IMR-90 (cell line): ENCODE measurements around the gene PTPN13. TPM values are rescaled to one million over a fixed set of nuclear protein-coding genes. Genes with fewer than 3 reads are reported as not detected.

ENCODE experiments used
- ATAC-seq: fragments of 200-7000 bp; cut with Tn5 transposase; 2 replicates; pipeline ENCODE4 v1.9.1; 2020; ENCODE audit warnings: low read depth, mild to moderate bottlenecking, moderate library complexity
- BruUV-seq: library from RNA; stranded (reverse); fragments of 400-500 nt; replicated peaks from 2 replicates; lab custom pipeline; 2021; lab: Mats Ljungman, UMichigan
- CTCF ChIA-PET: fragments of 300-600 bp; formaldehyde crosslinking; extraction: SDS; loops from one replicate; lab custom pipeline; 2021; ENCODE audit warnings: antibody characterized with exemption; lab: Yijun Ruan, JAX
- POLR2A ChIA-PET: fragments of 300-600 bp; sonication (Branson Sonifier 250); formaldehyde crosslinking; loops from one replicate; lab custom pipeline; 2022; ENCODE audit warnings: antibody characterized with exemption; ENCODE audit not compliant: unreplicated experiment; lab: Charles Lee
- DNase-seq: peaks from one replicate; pipeline ENCODE4 v3.0.0; 2013
- H2AFZ ChIP-seq: replicated peaks from 2 replicates; pipeline ENCODE3; 2013; ENCODE audit warnings: low read length, mild to moderate bottlenecking; ENCODE audit not compliant: poor library complexity
- H2AK5ac ChIP-seq: 2 replicates; pipeline ENCODE4 v1.6.1; 2013; ENCODE audit warnings: low read depth, low read length, inconsistent platforms
- H2AK9ac ChIP-seq: replicated peaks from 2 replicates; pipeline ENCODE3; 2013; ENCODE audit warnings: mild to moderate bottlenecking, low read depth, low read length, moderate library complexity; ENCODE audit not compliant: poor library complexity
- H2BK120ac ChIP-seq: 2 replicates; pipeline ENCODE4 v1.6.1; 2013; ENCODE audit warnings: low read depth, low read length, inconsistent platforms
- H2BK15ac ChIP-seq: 3 replicates; pipeline ENCODE4 v1.6.1; 2013; ENCODE audit warnings: low read depth, low read length, inconsistent platforms
- H2BK20ac ChIP-seq: 2 replicates; pipeline ENCODE4 v1.6.1; 2013; ENCODE audit warnings: low read depth, mild to moderate bottlenecking, inconsistent platforms, low read length, moderate library complexity
- H2BK5ac ChIP-seq: 2 replicates; pipeline ENCODE4 v1.6.1; 2013; ENCODE audit warnings: mild to moderate bottlenecking, low read depth, low read length, inconsistent platforms; ENCODE audit not compliant: poor library complexity, severe bottlenecking
- H3K14ac ChIP-seq: replicated peaks from 2 replicates; pipeline ENCODE4 v1.6.1; 2013; ENCODE audit warnings: low read depth, low read length, inconsistent platforms
- H3K18ac ChIP-seq: 2 replicates; pipeline ENCODE4 v1.6.1; 2013; ENCODE audit warnings: low read depth, low read length, control low read depth
- H3K23ac ChIP-seq: 2 replicates; pipeline ENCODE4 v1.6.1; 2013; ENCODE audit warnings: low read depth, low read length, inconsistent platforms
- H3K27ac ChIP-seq: 2 replicates; pipeline ENCODE4 v1.5.1; 2013; ENCODE audit warnings: mild to moderate bottlenecking, control low read depth, low read length; ENCODE audit not compliant: insufficient read depth
- H3K27me3 ChIP-seq: 2 replicates; pipeline ENCODE4 v1.6.1; 2013; ENCODE audit warnings: low read length; ENCODE audit not compliant: control insufficient read depth, insufficient read depth
- H3K36me3 ChIP-seq: 2 replicates; pipeline ENCODE4 v1.6.1; 2013; ENCODE audit warnings: low read length, mixed read lengths; ENCODE audit not compliant: control insufficient read depth, insufficient read depth
- H3K4ac ChIP-seq: 2 replicates; pipeline ENCODE4 v1.6.1; 2013; ENCODE audit warnings: low read depth, low read length, inconsistent platforms
- H3K4me1 ChIP-seq: 2 replicates; pipeline ENCODE4 v1.6.1; 2013; ENCODE audit warnings: low read length, mixed read lengths; ENCODE audit not compliant: control insufficient read depth, insufficient read depth
- H3K4me2 ChIP-seq: 2 replicates; pipeline ENCODE4 v1.6.1; 2013; ENCODE audit warnings: low read depth, mild to moderate bottlenecking, control low read depth, low read length, moderate library complexity
- H3K4me3 ChIP-seq: 2 replicates; pipeline ENCODE4 v1.5.1; 2013; ENCODE audit warnings: low read depth, mild to moderate bottlenecking, control low read depth, low read length, moderate library complexity; ENCODE audit not compliant: insufficient read depth
- H3K56ac ChIP-seq: 2 replicates; pipeline ENCODE4 v1.6.1; 2013; ENCODE audit warnings: low read length, inconsistent platforms; ENCODE audit not compliant: insufficient read depth; ENCODE audit errors: extremely low read depth
- H3K79me1 ChIP-seq, 2 experiments: 2 replicates each; pipeline ENCODE4 v1.6.1; 2013; ENCODE audit warnings: low read length in 2 of 2, inconsistent platforms in 1 of 2, low read depth in 1 of 2
- H3K9ac ChIP-seq: 2 replicates; pipeline ENCODE4 v1.6.1; 2013; ENCODE audit warnings: low read depth, low read length, control low read depth
- H3K9me1 ChIP-seq: 2 replicates; pipeline ENCODE4 v1.6.1; 2013; ENCODE audit warnings: low read length, inconsistent platforms; ENCODE audit not compliant: insufficient read depth
- H3K9me3 ChIP-seq: 2 replicates; pipeline ENCODE4 v1.6.1; 2013; ENCODE audit warnings: low read length; ENCODE audit not compliant: control insufficient read depth, insufficient read depth
- H4K20me1 ChIP-seq: 2 replicates; pipeline ENCODE4 v1.6.1; 2013; ENCODE audit warnings: low read length, inconsistent platforms; ENCODE audit not compliant: insufficient read depth
- H4K5ac ChIP-seq: 2 replicates; pipeline ENCODE4 v1.6.1; 2013; ENCODE audit warnings: mild to moderate bottlenecking, low read depth, low read length, control low read depth
- H4K8ac ChIP-seq, 2 experiments: 2 replicates each; pipeline ENCODE4 v1.6.1; 2013; ENCODE audit warnings: low read depth in 2 of 2, low read length in 2 of 2, control low read depth in 1 of 2, inconsistent platforms in 1 of 2
- H4K91ac ChIP-seq: 2 replicates; pipeline ENCODE4 v1.6.1; 2013; ENCODE audit warnings: low read depth, low read length, inconsistent platforms; ENCODE audit not compliant: insufficient read depth
- BHLHE40 ChIP-seq: fragments of 150-350 bp; IDR thresholded peaks from 2 replicates; pipeline ENCODE4 v1.6.1; 2016; ENCODE audit warnings: mild to moderate bottlenecking, low read depth, low read length
- CEBPB ChIP-seq: IDR thresholded peaks from 2 replicates; pipeline ENCODE4 v1.6.1; 2012; ENCODE audit warnings: low read depth, low read length, improper control_type of control experiment
- FOS ChIP-seq: fragments of 150-350 bp; IDR thresholded peaks from 2 replicates; pipeline ENCODE4 v1.6.1; 2016; ENCODE audit warnings: low read depth, low read length
- POLR2A ChIP-seq: IDR thresholded peaks from 2 replicates; pipeline ENCODE4 v1.6.1; 2012; ENCODE audit warnings: mild to moderate bottlenecking, low read depth, low read length
- RAD21 ChIP-seq: IDR thresholded peaks from 2 replicates; pipeline ENCODE4 v1.6.1; 2012; ENCODE audit warnings: low read length, improper control_type of control experiment
- RCOR1 ChIP-seq: IDR thresholded peaks from 2 replicates; pipeline ENCODE4 v1.6.1; 2012; ENCODE audit warnings: mild to moderate bottlenecking, low read length, improper control_type of control experiment; ENCODE audit not compliant: insufficient replicate concordance
- RFX5 ChIP-seq: IDR thresholded peaks from 2 replicates; pipeline ENCODE4 v1.8.0; 2012; ENCODE audit warnings: low read depth, mild to moderate bottlenecking, low read length, moderate library complexity
- SMC3 ChIP-seq: fragments of 150-350 bp; IDR thresholded peaks from 2 replicates; pipeline ENCODE4 v1.6.1; 2016; ENCODE audit warnings: low read depth, mild to moderate bottlenecking, antibody characterized with exemption, low read length, moderate library complexity
- WGBS, 2 experiments: methylation state at CpG; one replicate each; pipeline versions ENCODE4 v1.1.5 to v1.1.7; 2013; ENCODE audit warnings: missing lambda C conversion rate in 2 of 2; ENCODE audit not compliant: insufficient read length in 1 of 2; ENCODE audit errors: extremely low coverage in 2 of 2; 5-methylcytosine and 5-hydroxymethylcytosine counted together
- dilution Hi-C: fragments of 300-500 bp; cut with HindIII; formaldehyde crosslinking; loops from one replicate; pipeline ENCODE4 v1.14.3; 2018; ENCODE audit warnings: low sequenced_read_pairs; ENCODE audit not compliant: unreplicated experiment
- in situ Hi-C: fragments of 300-500 bp; cut with MboI; formaldehyde crosslinking; loops from 3 replicates; pipeline ENCODE4 v1.14.3; 2019; ENCODE audit warnings: low sequenced_read_pairs, inconsistent platforms, mixed read lengths
- intact Hi-C: fragments of 100-400 bp; cut with micrococcal nuclease; formaldehyde crosslinking; loops from 2 replicates; pipeline ENCODE4 v1.10.0; 2022
- polyA plus RNA-seq, 3 experiments: library from polyadenylated mRNA; depleted of rRNA; stranded (reverse); fragments of >200 nt; gene quantifications; 2 replicates each; pipeline ENCODE4 v1.2.3, GENCODE V29; 2012; ENCODE audit warnings: low replicate concordance in 1 of 3
- total RNA-seq: library from RNA; depleted of rRNA; stranded (reverse); fragments of >200 nt; gene quantifications from 2 replicates; pipeline ENCODE4 v1.2.3, GENCODE V29; 2012
- TF ChIP-seq, protein P1 (sequence below): fragments of 150-350 bp; IDR thresholded peaks from 2 replicates; pipeline ENCODE4 v1.6.1; 2016; ENCODE audit warnings: low read depth, mild to moderate bottlenecking, low read length, moderate library complexity, borderline replicate concordance
- TF ChIP-seq, protein P2 (sequence below): conservative IDR thresholded peaks from 2 replicates; pipeline ENCODE4 v1.5.1; 2012; ENCODE audit warnings: mild to moderate bottlenecking, low read depth, low read length, improper control_type of control experiment

Gene PTPN13
- total and polyA plus RNA-seq, 2 of the 4 experiments (the other 2 are of a cell fraction), result 7.7 to 29.0 TPM

- in situ Hi-C loops (no loop called here), dilution Hi-C loops (no loop called here), intact Hi-C loops (no loop called here)
- no peaks in the 10 kb centered on the region for H3K4me1 ChIP-seq
- no peaks in the 10 kb centered on the region; the same call in 1 of the 2 replicates for H3K9me1 ChIP-seq
- H4K8ac ChIP-seq, result no peak overlapping the region
- no peak overlapping the region for H4K91ac ChIP-seq
- ChIA-PET POLR2A (no interaction called here), CTCF (no interaction called here)
- H4K20me1 ChIP-seq, result no peaks in the 10 kb centered on the region; the same call in 1 of the 2 replicates
- ATAC-seq, result no peak
- H2AFZ ChIP-seq, result no peak overlapping the region
- TF ChIP-seq, protein P1, sequence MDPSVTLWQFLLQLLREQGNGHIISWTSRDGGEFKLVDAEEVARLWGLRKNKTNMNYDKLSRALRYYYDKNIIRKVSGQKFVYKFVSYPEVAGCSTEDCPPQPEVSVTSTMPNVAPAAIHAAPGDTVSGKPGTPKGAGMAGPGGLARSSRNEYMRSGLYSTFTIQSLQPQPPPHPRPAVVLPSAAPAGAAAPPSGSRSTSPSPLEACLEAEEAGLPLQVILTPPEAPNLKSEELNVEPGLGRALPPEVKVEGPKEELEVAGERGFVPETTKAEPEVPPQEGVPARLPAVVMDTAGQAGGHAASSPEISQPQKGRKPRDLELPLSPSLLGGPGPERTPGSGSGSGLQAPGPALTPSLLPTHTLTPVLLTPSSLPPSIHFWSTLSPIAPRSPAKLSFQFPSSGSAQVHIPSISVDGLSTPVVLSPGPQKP, result no peak
- TF ChIP-seq RCOR1 (no peak), BHLHE40 (no peak), FOS (no peak), RFX5 (no peak), SMC3 (no peak), CEBPB (no peak), RAD21 (no peak), POLR2A (no peak)
- TF ChIP-seq, protein P2, sequence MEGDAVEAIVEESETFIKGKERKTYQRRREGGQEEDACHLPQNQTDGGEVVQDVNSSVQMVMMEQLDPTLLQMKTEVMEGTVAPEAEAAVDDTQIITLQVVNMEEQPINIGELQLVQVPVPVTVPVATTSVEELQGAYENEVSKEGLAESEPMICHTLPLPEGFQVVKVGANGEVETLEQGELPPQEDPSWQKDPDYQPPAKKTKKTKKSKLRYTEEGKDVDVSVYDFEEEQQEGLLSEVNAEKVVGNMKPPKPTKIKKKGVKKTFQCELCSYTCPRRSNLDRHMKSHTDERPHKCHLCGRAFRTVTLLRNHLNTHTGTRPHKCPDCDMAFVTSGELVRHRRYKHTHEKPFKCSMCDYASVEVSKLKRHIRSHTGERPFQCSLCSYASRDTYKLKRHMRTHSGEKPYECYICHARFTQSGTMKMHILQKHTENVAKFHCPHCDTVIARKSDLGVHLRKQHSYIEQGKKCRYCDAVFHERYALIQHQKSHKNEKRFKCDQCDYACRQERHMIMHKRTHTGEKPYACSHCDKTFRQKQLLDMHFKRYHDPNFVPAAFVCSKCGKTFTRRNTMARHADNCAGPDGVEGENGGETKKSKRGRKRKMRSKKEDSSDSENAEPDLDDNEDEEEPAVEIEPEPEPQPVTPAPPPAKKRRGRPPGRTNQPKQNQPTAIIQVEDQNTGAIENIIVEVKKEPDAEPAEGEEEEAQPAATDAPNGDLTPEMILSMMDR, result no peak
- H3K14ac ChIP-seq, result no peak overlapping the region
- no peak overlapping the region for H4K5ac ChIP-seq
- H3K4me3 ChIP-seq, result no peak overlapping the region
- peaks cover under 1% of the 10 kb centered on the region; the same call in 1 of the 2 replicates for H3K9me3 ChIP-seq
- WGBS, 2 experiments, result no CpG with 5 or more reads among the region's 8 CpGs
- no peak overlapping the region for H3K4me2 ChIP-seq
- no peak for DNase-seq
- H3K18ac ChIP-seq, result no peak overlapping the region
- no peak overlapping the region for H2BK5ac ChIP-seq
- H3K9ac ChIP-seq, result no peak overlapping the region
- H2AK5ac ChIP-seq, result no peak overlapping the region
- no peak overlapping the region for H3K23ac ChIP-seq
- no peaks in the 10 kb centered on the region for H3K27me3 ChIP-seq
- H3K36me3 ChIP-seq, result no peaks in the 10 kb centered on the region
- H3K27ac ChIP-seq, result no peak overlapping the region
- no peak overlapping the region for H3K56ac ChIP-seq
- H2BK120ac ChIP-seq, result no peak overlapping the region
- H3K4ac ChIP-seq, result no peak overlapping the region
- no peak overlapping the region for H2BK15ac ChIP-seq
- no peak overlapping the region for H2BK20ac ChIP-seq
- no peak overlapping the region for H2AK9ac ChIP-seq
- BruUV-seq, result no TSS peak
- peaks cover 0 to under 1% of the 10 kb centered on the region in 2 experiments; a peak in 2 of 4 replicates for H3K79me1 ChIP-seq
These were observed 50.8 kb downstream of the PTPN13 start for GRCh38 chr4:86644892-86645291.
